ENCODE results near the gene SLC31A1. TPM values are rescaled to one million over a fixed set of nuclear protein-coding genes. Genes with fewer than 3 reads are reported as not detected.

SLC31A1 gene
- total and polyA plus RNA-seq, 8 donors = 2.5 to 16.1 (median 10.5) TPM

DNA sequence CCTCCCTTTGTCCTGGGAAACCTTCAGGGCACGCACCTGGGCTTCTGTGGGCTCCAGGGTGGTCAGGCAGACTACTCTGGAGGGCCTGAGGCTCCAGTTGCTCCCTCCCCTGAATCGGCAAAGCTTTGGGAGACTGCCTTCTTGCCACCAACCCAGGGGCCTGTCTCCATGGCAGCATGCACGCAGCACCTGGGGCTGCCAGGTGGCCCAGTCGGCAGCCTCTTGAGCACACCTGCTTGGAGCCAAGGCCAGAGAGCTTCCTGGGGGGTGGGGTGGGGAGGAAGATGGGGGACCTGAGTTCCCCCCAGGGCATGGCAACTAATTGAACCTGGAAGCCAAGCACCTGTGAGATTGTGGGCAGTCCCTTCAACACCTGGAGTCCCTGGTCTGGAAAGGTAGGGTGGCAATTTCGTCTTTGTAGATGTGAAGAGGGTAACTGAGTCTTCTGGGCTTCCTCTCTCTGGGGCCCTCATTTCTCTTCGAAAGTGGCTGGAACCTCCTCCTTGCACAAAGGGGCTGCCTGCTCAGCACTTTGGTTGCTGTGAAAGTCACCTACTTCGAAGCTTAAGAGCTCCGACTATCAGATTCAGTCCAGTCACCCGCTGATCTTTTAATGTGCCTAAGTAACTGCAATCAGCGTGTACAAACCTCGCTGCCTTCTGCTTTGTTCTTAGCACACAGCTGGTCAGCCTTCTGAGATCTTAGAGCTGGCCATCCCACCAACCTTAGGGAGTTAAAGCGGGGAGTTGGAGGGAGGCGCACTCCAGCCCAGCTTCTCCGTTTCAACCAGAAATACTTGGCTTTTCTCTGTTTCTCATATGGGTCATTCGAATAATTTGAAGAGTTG lies 77.8 kb downstream of the SLC31A1 start:
- no peaks in the 10 kb centered on the region for H3K27me3 ChIP-seq
- TF ChIP-seq, protein P1, sequence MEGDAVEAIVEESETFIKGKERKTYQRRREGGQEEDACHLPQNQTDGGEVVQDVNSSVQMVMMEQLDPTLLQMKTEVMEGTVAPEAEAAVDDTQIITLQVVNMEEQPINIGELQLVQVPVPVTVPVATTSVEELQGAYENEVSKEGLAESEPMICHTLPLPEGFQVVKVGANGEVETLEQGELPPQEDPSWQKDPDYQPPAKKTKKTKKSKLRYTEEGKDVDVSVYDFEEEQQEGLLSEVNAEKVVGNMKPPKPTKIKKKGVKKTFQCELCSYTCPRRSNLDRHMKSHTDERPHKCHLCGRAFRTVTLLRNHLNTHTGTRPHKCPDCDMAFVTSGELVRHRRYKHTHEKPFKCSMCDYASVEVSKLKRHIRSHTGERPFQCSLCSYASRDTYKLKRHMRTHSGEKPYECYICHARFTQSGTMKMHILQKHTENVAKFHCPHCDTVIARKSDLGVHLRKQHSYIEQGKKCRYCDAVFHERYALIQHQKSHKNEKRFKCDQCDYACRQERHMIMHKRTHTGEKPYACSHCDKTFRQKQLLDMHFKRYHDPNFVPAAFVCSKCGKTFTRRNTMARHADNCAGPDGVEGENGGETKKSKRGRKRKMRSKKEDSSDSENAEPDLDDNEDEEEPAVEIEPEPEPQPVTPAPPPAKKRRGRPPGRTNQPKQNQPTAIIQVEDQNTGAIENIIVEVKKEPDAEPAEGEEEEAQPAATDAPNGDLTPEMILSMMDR (IDR thresholded peaks at IDR 0.05) = no peak
- intact Hi-C loops (cut with DNase I) = no loop called here
- no peak for FAIRE-seq
- H3K4me1 ChIP-seq = no peaks in the 10 kb centered on the region
- H3K27ac ChIP-seq = no peak overlapping the region
- ATAC-seq = peak in 2 of 4 donors; percentile 48 to 52
- H3K4me3 ChIP-seq = no peak overlapping the region
- no peaks in the 10 kb centered on the region for H3K9me3 ChIP-seq
- peak in 1 of 6 donors; percentile 54 for DNase-seq
- 72 to 77% methylated on average over 15 of the region's 15 CpGs for WGBS, 2 donors
- no peaks in the 10 kb centered on the region for H3K36me3 ChIP-seq

DNA sequence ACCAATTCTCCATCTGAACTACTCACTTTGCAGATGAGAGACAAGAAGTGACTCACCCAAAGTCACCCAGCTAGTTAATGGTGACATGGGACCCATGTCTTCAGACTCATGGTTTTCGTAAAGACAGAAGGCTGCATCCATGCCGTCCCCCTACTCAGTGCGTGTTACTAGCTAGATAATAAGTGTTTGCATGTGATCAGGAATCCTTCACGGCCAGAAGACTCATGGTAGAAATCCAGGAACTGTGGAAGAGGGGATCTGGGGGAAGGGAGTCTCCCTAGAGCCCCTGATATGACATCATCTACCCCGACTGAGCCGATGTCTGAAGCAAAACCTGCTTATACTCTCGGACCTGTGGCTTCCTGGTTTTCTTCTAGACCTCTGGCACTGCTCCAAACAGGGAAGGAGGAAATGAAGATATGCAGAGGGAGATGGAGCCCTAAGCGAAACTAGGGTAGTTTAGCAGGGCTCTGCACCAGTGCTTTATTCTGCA lies 78.5 kb downstream of the SLC31A1 start:
- H3K27ac ChIP-seq = no peak overlapping the region
- ATAC-seq (peak; percentile 53 to 74 (median 70)), FAIRE-seq (no peak), DNase-seq (peak in 2 of 6 donors; percentile 20 to 28)
- intact Hi-C loops (cut with DNase I) = loop anchor here in 1 of 3 donors (10.0 kb wide), 1 partner anchor 105 kb away; the partner anchor contains the start of gene ALAD
- 30 to 36% methylated on average over 8 of the region's 8 CpGs for WGBS, 2 donors
- H3K4me1 ChIP-seq = no peaks in the 10 kb centered on the region
- TF ChIP-seq, protein P1 (IDR thresholded peaks at IDR 0.05) = no peak
- no peak overlapping the region for H3K4me3 ChIP-seq
- H3K27me3 ChIP-seq = no peaks in the 10 kb centered on the region
- H3K9me3 ChIP-seq = no peaks in the 10 kb centered on the region
- no peaks in the 10 kb centered on the region for H3K36me3 ChIP-seq

DNA sequence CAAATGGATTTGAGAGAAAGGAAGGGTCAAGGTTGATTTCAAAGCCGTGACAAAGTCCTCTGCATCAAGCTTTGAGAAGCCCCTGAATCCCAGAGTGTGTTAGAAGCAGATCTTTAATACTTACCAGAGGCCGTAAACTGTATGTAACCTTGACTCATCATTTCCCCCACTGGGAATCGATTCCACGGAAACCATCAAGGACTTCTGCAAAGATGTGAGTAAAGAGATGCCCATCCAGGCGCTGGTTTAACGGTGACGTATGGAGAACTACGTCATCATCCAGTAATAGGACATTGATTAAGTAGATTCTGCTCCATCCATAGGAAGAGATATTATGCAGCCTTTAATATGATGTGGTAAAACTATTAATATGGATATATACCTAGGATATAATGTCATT lies 80.2 kb downstream of the SLC31A1 start:
- Histone ChIP-seq H3K36me3 (no peaks in the 10 kb centered on the region), H3K4me3 (no peak overlapping the region), H3K27ac (no peak overlapping the region), H3K4me1 (no peaks in the 10 kb centered on the region), H3K27me3 (no peaks in the 10 kb centered on the region), H3K9me3 (no peaks in the 10 kb centered on the region)
- WGBS, 2 donors = 76 to 86% methylated on average over 8 of the region's 8 CpGs
- TF ChIP-seq, protein P1 (IDR thresholded peaks at IDR 0.05) = no peak
- ATAC-seq (no peak), FAIRE-seq (no peak), DNase-seq (no peak)
- intact Hi-C loops (cut with DNase I) = loop anchor here in 1 of 3 donors (10.0 kb wide), 1 partner anchor 103 kb away; the partner anchor contains the start of gene ALAD

DNA sequence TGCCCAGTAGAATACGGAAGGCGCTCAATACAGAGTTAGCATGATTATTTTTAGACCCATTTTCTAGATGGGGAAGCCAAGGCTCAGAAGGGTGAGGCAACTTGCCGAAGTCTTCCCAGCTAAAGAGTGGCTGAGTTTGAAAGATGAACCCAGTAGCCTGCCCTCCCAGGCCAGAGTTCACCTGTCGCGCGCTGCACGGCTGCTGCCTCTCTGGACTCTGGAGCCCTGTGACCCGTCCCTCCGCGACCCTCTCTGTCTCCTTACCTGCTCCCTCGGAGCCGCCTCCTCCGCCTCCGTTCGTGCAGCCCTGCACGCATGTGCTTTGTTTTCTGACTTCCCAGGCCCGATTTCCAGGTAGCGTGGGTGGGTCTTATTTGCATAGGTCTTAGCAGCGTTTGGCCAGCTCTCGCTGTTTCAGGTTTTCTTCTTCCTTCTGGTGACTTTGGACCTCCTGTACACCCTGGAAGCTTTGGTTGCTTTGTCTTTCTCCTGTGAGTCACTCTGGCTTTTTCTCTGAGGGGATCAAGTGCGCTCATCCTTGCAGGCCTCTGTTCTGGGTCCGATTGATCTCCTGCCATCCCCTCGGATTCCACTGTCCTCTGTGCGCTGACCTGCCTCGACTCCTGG lies 81.6 kb downstream of the SLC31A1 start, which contains the start of gene RNF183:
Gene RNF183 (minus strand): TSS at position 585 of the 627 bp plus-strand sequence. CDS start 5,192 bp downstream, outside the sequence.
- Histone ChIP-seq H3K9me3 (no peaks in the 10 kb centered on the region), H3K27me3 (no peaks in the 10 kb centered on the region), H3K4me3 (no peak within 1 kb of the TSS), H3K36me3 (no peaks in the 10 kb centered on the region), H3K4me1 (no peaks in the 10 kb centered on the region), H3K27ac (no peak within 1 kb of the TSS)
- no peak for FAIRE-seq
- no peak for DNase-seq
- TF ChIP-seq, protein P1 (IDR thresholded peaks at IDR 0.05) = no peak
- intact Hi-C loops (cut with DNase I) = loop anchor here in 1 of 3 donors (10.0 kb wide), 1 partner anchor 102 kb away; the partner anchor contains the start of gene ALAD
- no peak for ATAC-seq
- 61 to 64% methylated on average over 25 of the region's 25 CpGs for WGBS, 2 donors
